Measurements from ENCODE around the gene PTPN14.

PTPN14 gene

GRCh38 chr1:214386333-214386732 lies 165.1 kb downstream of the PTPN14 start:
- Histone ChIP-seq H3K4me1 (ENCODE audit: insufficient read depth, low read length, poor library complexity, severe bottlenecking) (no peaks in the 10 kb centered on the region), H3K9ac (ENCODE audit: low read depth, low read length, poor library complexity, severe bottlenecking) (no peak overlapping the region), H2AFZ (ENCODE audit: low read length) (no peak overlapping the region), H3K4me3 (ENCODE audit: low read length, poor library complexity, severe bottlenecking) (no peak overlapping the region), H3K9me2 (replicated peaks; ENCODE audit: low read depth, low read length) (no peaks in the 10 kb centered on the region), H3K9me3 (ENCODE audit: insufficient read depth, low read depth, low read length) (no peaks in the 10 kb centered on the region), H3K36me3 (ENCODE audit: insufficient read depth, low read length) (peaks cover 22% of the 10 kb centered on the region; the same call in 1 of the 2 replicates), H4K20me1 (ENCODE audit: insufficient read depth, low read length, poor library complexity, severe bottlenecking) (no peaks in the 10 kb centered on the region), H3F3A (ENCODE audit: low read depth) (no peaks in the 10 kb centered on the region), H3K27me3 (ENCODE audit: insufficient read depth, low read length, poor library complexity, severe bottlenecking) (no peaks in the 10 kb centered on the region), H3K4me2 (ENCODE audit: low read depth, low read length, poor library complexity, severe bottlenecking) (no peak overlapping the region), H3K79me2 (ENCODE audit: insufficient read depth, low read length) (no peaks in the 10 kb centered on the region)
- no peak for TF ChIP-seq CTCF (conservative IDR thresholded peaks at IDR 0.05; ENCODE audit: low read length)
- TF ChIP-seq EZH2phosphoT487 (IDR thresholded peaks at IDR 0.05; ENCODE audit: borderline replicate concordance) = no peak

GRCh38 chr1:214385428-214385827 lies 166.0 kb downstream of the PTPN14 start:
- H3K9me3 ChIP-seq (ENCODE audit: insufficient read depth, low read depth, low read length) = no peaks in the 10 kb centered on the region
- H4K20me1 ChIP-seq (ENCODE audit: insufficient read depth, low read length, poor library complexity, severe bottlenecking) = no peaks in the 10 kb centered on the region
- no peaks in the 10 kb centered on the region for H3F3A ChIP-seq (ENCODE audit: low read depth)
- H3K9me2 ChIP-seq (replicated peaks; ENCODE audit: low read depth, low read length) = no peaks in the 10 kb centered on the region
- no peak overlapping the region for H3K4me3 ChIP-seq (ENCODE audit: low read length, poor library complexity, severe bottlenecking)
- H2AFZ ChIP-seq (ENCODE audit: low read length) = no peak overlapping the region
- no peaks in the 10 kb centered on the region for H3K79me2 ChIP-seq (ENCODE audit: insufficient read depth, low read length)
- TF ChIP-seq CTCF (conservative IDR thresholded peaks at IDR 0.05; ENCODE audit: low read length) = no peak
- no peak for TF ChIP-seq EZH2phosphoT487 (IDR thresholded peaks at IDR 0.05; ENCODE audit: borderline replicate concordance)
- no peak overlapping the region for H3K4me2 ChIP-seq (ENCODE audit: low read depth, low read length, poor library complexity, severe bottlenecking)
- no peak overlapping the region for H3K9ac ChIP-seq (ENCODE audit: low read depth, low read length, poor library complexity, severe bottlenecking)
- peaks cover 18% of the 10 kb centered on the region; the same call in 1 of the 2 replicates for H3K36me3 ChIP-seq (ENCODE audit: insufficient read depth, low read length)
- H3K4me1 ChIP-seq (ENCODE audit: insufficient read depth, low read length, poor library complexity, severe bottlenecking) = no peaks in the 10 kb centered on the region
- H3K27me3 ChIP-seq (ENCODE audit: insufficient read depth, low read length, poor library complexity, severe bottlenecking) = no peaks in the 10 kb centered on the region

- no peaks in the 10 kb centered on the region for H3K4me1 ChIP-seq (ENCODE audit: insufficient read depth, low read length, poor library complexity, severe bottlenecking)
- no peaks in the 10 kb centered on the region for H3K27me3 ChIP-seq (ENCODE audit: insufficient read depth, low read length, poor library complexity, severe bottlenecking)
- H4K20me1 ChIP-seq (ENCODE audit: insufficient read depth, low read length, poor library complexity, severe bottlenecking) = no peaks in the 10 kb centered on the region
- TF ChIP-seq EZH2phosphoT487 (IDR thresholded peaks at IDR 0.05; ENCODE audit: borderline replicate concordance) (no peak), CTCF (conservative IDR thresholded peaks at IDR 0.05; ENCODE audit: low read length) (no peak)
- H3K9ac ChIP-seq (ENCODE audit: low read depth, low read length, poor library complexity, severe bottlenecking) = no peak overlapping the region
- no peak overlapping the region for H3K4me3 ChIP-seq (ENCODE audit: low read length, poor library complexity, severe bottlenecking)
- H3K9me3 ChIP-seq (ENCODE audit: insufficient read depth, low read depth, low read length) = no peaks in the 10 kb centered on the region
- no peak overlapping the region for H2AFZ ChIP-seq (ENCODE audit: low read length)
- H3K36me3 ChIP-seq (ENCODE audit: insufficient read depth, low read length) = peaks cover 14% of the 10 kb centered on the region; the same call in 1 of the 2 replicates
- no peak overlapping the region for H3K4me2 ChIP-seq (ENCODE audit: low read depth, low read length, poor library complexity, severe bottlenecking)
- no peaks in the 10 kb centered on the region for H3K79me2 ChIP-seq (ENCODE audit: insufficient read depth, low read length)
- H3F3A ChIP-seq (ENCODE audit: low read depth) = no peaks in the 10 kb centered on the region
- no peaks in the 10 kb centered on the region for H3K9me2 ChIP-seq (replicated peaks; ENCODE audit: low read depth, low read length)
Observed at GRCh38 chr1:214384373-214385079, 166.9 kb downstream of the PTPN14 start.
